HepG2 (cell line): ENCODE measurements around the gene TMEM233. TPM values are rescaled to one million over a fixed set of nuclear protein-coding genes. Genes with fewer than 3 reads are reported as not detected.

Experiments used
- ATAC-seq: fragments of 200-7000 bp; cut with Tn5 transposase; 3 replicates; pipeline ENCODE4 v1.9.1; 2020; ENCODE audit warnings: mild to moderate bottlenecking, moderate library complexity
- BruUV-seq: library from RNA; stranded (reverse); fragments of 400-500 nt; replicated peaks from 2 replicates; lab custom pipeline; 2021; lab: Mats Ljungman, UMichigan
- CTCF ChIA-PET: fragments of 300-600 bp; formaldehyde crosslinking; extraction: SDS; loops from one replicate; lab custom pipeline; 2021; ENCODE audit warnings: low total read pairs, inconsistent platforms, low intra/inter-chr PET ratio; lab: Yijun Ruan, JAX
- POLR2A ChIA-PET: fragments of 350-600 bp; sonication (Branson Sonifier 250); formaldehyde crosslinking; loops from one replicate; lab custom pipeline; 2020; ENCODE audit warnings: antibody characterized with exemption, inconsistent platforms; lab: Yijun Ruan, JAX
- DNase-seq: peaks from one replicate; pipeline ENCODE4 v3.0.0-alpha.2; 2015; ENCODE audit warnings: low spot score
- FAIRE-seq: peaks from 3 replicates; lab custom pipeline; 2011; peaks lifted over from hg19 to GRCh38; lab: Jason Lieb, UNC
- H2AFZ ChIP-seq: one replicate; pipeline ENCODE4 v1.6.1; 2011; ENCODE audit warnings: low read length, inconsistent platforms
- H3K27ac ChIP-seq: fragments of 300-600 bp; 3 replicates; pipeline ENCODE4 v1.8.0; 2011; ENCODE audit warnings: mixed run types, mild to moderate bottlenecking, mixed read lengths, low read length, inconsistent platforms; ENCODE audit not compliant: insufficient read depth; ENCODE audit errors: extremely low read length
- H3K27me3 ChIP-seq, 2 experiments: fragments of 200-600 bp in 1 of 2; 2 replicates in 1 of 2; 3 replicates in 1 of 2; pipeline versions ENCODE4 v1.6.0 to v1.8.0; 2011; ENCODE audit warnings: low read length in 2 of 2, mild to moderate bottlenecking in 2 of 2, moderate library complexity in 2 of 2, inconsistent platforms in 1 of 2; ENCODE audit not compliant: insufficient read depth in 2 of 2, control insufficient read depth in 1 of 2
- H3K36me3 ChIP-seq, 2 experiments: fragments of 200-600 bp in 1 of 2; replicated peaks in 1 of 2; 2 replicates in 1 of 2; 3 replicates in 1 of 2; pipeline versions ENCODE4 v1.5.1 to v1.8.0; 2011; ENCODE audit warnings: low read length in 2 of 2, inconsistent platforms in 1 of 2; ENCODE audit not compliant: insufficient read depth in 2 of 2, control insufficient read depth in 1 of 2
- H3K4me1 ChIP-seq: 2 replicates; pipeline ENCODE4 v1.5.1; 2012; ENCODE audit warnings: low read length, inconsistent platforms; ENCODE audit not compliant: insufficient read depth
- H3K4me2 ChIP-seq: 2 replicates; pipeline ENCODE4 v1.6.0; 2011; ENCODE audit warnings: low read depth, low read length, inconsistent platforms
- H3K4me3 ChIP-seq, 3 experiments: fragments of 200-600 bp in 1 of 3; sonication (generic), shearing (Covaris generic) in 1 of 3; replicated peaks in 1 of 3; 2 replicates each; pipeline ENCODE4 v1.5.1; 2011 to 2016; ENCODE audit warnings: low read length in 3 of 3, inconsistent platforms in 2 of 3, low read depth in 2 of 3, mild to moderate bottlenecking in 2 of 3, control low read depth in 1 of 3, mixed read lengths in 1 of 3; ENCODE audit not compliant: insufficient read depth in 1 of 3
- H3K79me2 ChIP-seq: one replicate; pipeline ENCODE4 v1.6.1; 2011; ENCODE audit warnings: low read length, inconsistent platforms; ENCODE audit not compliant: insufficient read depth
- H3K9ac ChIP-seq: 2 replicates; pipeline ENCODE4 v1.6.0; 2011; ENCODE audit warnings: mild to moderate bottlenecking, low read depth, low read length, inconsistent platforms; ENCODE audit not compliant: insufficient read depth
- H3K9me3 ChIP-seq: 2 replicates; pipeline ENCODE4 v1.5.1; 2012; ENCODE audit warnings: mild to moderate bottlenecking, low read length
- H4K20me1 ChIP-seq: 2 replicates; pipeline ENCODE4 v1.6.0; 2011; ENCODE audit warnings: inconsistent platforms, mild to moderate bottlenecking, low read length, moderate library complexity; ENCODE audit not compliant: insufficient read depth
- MAFF ChIP-seq: IDR thresholded peaks from 2 replicates; pipeline ENCODE4 v1.6.1; 2011; ENCODE audit warnings: low read depth, low read length, improper control_type of control experiment
- MAFK ChIP-seq, 2 experiments: IDR thresholded peaks in 1 of 2; conservative IDR thresholded peaks in 1 of 2; 2 replicates each; pipeline ENCODE4 v1.6.1; 2011; ENCODE audit warnings: improper control_type of control experiment in 2 of 2, low read length in 2 of 2
- NCOA5 ChIP-seq: sonication (generic); formaldehyde crosslinking; IDR thresholded peaks from 2 replicates; pipeline ENCODE4 v1.4.0; 2020; ENCODE audit warnings: missing genetic modification reagents
- NFE2 ChIP-seq: sonication (generic); formaldehyde crosslinking; IDR thresholded peaks from 2 replicates; pipeline ENCODE4 v1.4.0; 2020; ENCODE audit warnings: missing genetic modification reagents
- PHF21A ChIP-seq: sonication (generic); formaldehyde crosslinking; IDR thresholded peaks from 2 replicates; pipeline ENCODE4 v1.5.0; 2020; ENCODE audit warnings: mild to moderate bottlenecking, missing genetic modification reagents
- SSRP1 ChIP-seq: IDR thresholded peaks from 2 replicates; pipeline ENCODE4 v1.6.1; 2016; ENCODE audit warnings: control low read depth
- ZC3H13 ChIP-seq: sonication (generic); formaldehyde crosslinking; IDR thresholded peaks from 2 replicates; pipeline ENCODE4 v1.8.1; 2023; ENCODE audit warnings: mild to moderate bottlenecking, missing genetic modification reagents, moderate library complexity
- ZNF629 ChIP-seq: sonication (generic); formaldehyde crosslinking; conservative IDR thresholded peaks from 2 replicates; pipeline ENCODE4 v1.5.0; 2020; ENCODE audit warnings: missing genetic modification reagents
- WGBS: methylation state at CpG from one replicate; pipeline ENCODE4 v1.1.6; 2017; ENCODE audit warnings: low lambda C conversion rate; 5-methylcytosine and 5-hydroxymethylcytosine counted together
- in situ Hi-C: cut with HindIII; loops from 2 replicates; pipeline ENCODE4 v1.10.0; 2017; ENCODE audit warnings: low pct_unique_long_range_greater_than_20kb; ENCODE audit not compliant: extremely low pct_ligation_motif_present
- intact Hi-C: fragments of 100-400 bp; cut with micrococcal nuclease; formaldehyde crosslinking; loops from one replicate; pipeline ENCODE4 v1.10.0; 2022; ENCODE audit not compliant: unreplicated experiment
- polyA plus RNA-seq, 8 experiments: library from polyadenylated mRNA; depleted of rRNA in 3 of 8; stranded (reverse) in 7 of 8; unstranded in 1 of 8; fragments of >200 nt; fragmentation: Illumina TruSeq in 4 of 8; extraction: Trizol in 4 of 8; gene quantifications; 2 replicates each; pipeline versions ENCODE4 v1.2.1 to v1.2.3, GENCODE V29; 2011 to 2016; ENCODE audit warnings: low read depth in 4 of 8, missing spikeins in 1 of 8, mixed read lengths in 1 of 8; ENCODE audit not compliant: insufficient read depth in 1 of 8
- total RNA-seq, 5 experiments: library from RNA; depleted of rRNA; stranded (reverse); fragments of >200 nt; fragmentation: Illumina TruSeq; extraction: Trizol; gene quantifications; 2 replicates each; pipeline ENCODE4 v1.2.3, GENCODE V29; 2016; ENCODE audit warnings: low read depth in 1 of 5
- TF ChIP-seq, protein P1 (sequence below): sonication (generic); formaldehyde crosslinking; IDR thresholded peaks from 2 replicates; pipeline ENCODE4 v1.4.0; 2020; ENCODE audit warnings: low read depth, missing genetic modification reagents
- TF ChIP-seq, protein P2 (sequence below): sonication (generic); formaldehyde crosslinking; IDR thresholded peaks from 2 replicates; pipeline ENCODE4 v1.5.0; 2020; ENCODE audit warnings: missing genetic modification reagents, mild to moderate bottlenecking, borderline replicate concordance

The TMEM233 gene
- total and polyA plus RNA-seq, 2 of the 13 experiments (the other 11 are each of a cell fraction or from before 2014, with no cell fraction given): 0.03 TPM; not detected in 1

DNA sequence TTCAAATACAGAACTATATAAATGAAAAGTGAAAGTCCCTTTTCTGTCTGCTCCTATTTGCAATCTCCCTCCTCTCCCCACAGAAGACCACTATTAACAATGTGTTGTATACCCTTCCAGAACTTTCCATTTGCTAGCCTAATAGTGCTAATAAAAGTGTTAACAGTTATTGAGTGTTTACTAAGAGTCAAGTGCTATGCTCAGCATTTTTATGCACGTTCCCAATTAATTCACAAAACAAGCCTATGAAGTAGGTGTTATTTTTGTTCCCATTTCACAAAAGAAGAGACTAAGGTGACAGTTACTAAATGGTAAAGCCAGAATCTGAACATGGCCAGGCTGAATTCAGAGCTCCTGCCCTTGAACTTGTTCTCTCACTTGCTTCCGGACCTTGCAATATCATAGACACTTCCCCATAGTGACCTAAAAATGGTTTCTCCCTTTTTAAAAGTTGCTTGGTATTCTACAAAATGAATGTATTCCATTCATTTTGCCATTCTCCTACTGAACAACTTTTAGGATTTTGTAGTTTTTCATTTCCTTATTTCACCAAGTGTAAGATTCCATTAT, 72.7 kb downstream of the TMEM233 start:
- no peak overlapping the region for H3K9ac ChIP-seq
- no peaks in the 10 kb centered on the region for H3K9me3 ChIP-seq
- no peak for TF ChIP-seq NCOA5 (CRISPR knock-in tag)
- TF ChIP-seq ZC3H13 (CRISPR knock-in tag): no peak
- TF ChIP-seq SSRP1: no peak
- no peak for TF ChIP-seq ZNF629
- TF ChIP-seq MAFK (conservative IDR thresholded peaks at IDR 0.05 in 1 of 2, IDR thresholded peaks at IDR 0.05 in 1 of 2; ENCODE audit: low read length in 2 of 2): peak in 1 of 2 experiments; percentile 72; a peak in 2 of 4 replicates
- TF ChIP-seq MAFF: peak; percentile 29; the same call in 1 of the 2 replicates
- TF ChIP-seq NFE2 (CRISPR knock-in tag): no peak
- TF ChIP-seq PHF21A: no peak
- TF ChIP-seq, protein P1, sequence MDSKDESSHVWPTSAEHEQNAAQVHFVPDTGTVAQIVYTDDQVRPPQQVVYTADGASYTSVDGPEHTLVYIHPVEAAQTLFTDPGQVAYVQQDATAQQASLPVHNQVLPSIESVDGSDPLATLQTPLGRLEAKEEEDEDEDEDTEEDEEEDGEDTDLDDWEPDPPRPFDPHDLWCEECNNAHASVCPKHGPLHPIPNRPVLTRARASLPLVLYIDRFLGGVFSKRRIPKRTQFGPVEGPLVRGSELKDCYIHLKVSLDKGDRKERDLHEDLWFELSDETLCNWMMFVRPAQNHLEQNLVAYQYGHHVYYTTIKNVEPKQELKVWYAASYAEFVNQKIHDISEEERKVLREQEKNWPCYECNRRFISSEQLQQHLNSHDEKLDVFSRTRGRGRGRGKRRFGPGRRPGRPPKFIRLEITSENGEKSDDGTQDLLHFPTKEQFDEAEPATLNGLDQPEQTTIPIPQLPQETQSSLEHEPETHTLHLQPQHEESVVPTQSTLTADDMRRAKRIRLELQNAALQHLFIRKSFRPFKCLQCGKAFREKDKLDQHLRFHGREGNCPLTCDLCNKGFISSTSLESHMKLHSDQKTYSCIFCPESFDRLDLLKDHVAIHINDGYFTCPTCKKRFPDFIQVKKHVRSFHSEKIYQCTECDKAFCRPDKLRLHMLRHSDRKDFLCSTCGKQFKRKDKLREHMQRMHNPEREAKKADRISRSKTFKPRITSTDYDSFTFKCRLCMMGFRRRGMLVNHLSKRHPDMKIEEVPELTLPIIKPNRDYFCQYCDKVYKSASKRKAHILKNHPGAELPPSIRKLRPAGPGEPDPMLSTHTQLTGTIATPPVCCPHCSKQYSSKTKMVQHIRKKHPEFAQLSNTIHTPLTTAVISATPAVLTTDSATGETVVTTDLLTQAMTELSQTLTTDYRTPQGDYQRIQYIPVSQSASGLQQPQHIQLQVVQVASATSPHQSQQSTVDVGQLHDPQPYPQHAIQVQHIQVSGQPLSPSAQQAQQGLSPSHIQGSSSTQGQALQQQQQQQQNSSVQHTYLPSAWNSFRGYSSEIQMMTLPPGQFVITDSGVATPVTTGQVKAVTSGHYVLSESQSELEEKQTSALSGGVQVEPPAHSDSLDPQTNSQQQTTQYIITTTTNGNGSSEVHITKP (CRISPR knock-in tag): peak; percentile 57; the same call in 1 of the 2 replicates
- TF ChIP-seq, protein P2, sequence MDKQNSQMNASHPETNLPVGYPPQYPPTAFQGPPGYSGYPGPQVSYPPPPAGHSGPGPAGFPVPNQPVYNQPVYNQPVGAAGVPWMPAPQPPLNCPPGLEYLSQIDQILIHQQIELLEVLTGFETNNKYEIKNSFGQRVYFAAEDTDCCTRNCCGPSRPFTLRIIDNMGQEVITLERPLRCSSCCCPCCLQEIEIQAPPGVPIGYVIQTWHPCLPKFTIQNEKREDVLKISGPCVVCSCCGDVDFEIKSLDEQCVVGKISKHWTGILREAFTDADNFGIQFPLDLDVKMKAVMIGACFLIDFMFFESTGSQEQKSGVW (CRISPR knock-in tag): no peak
- peaks cover 0 to 9% of the 10 kb centered on the region in 2 experiments; a peak in 2 of 5 replicates for H3K36me3 ChIP-seq
- peaks cover 13% of the 10 kb centered on the region for H3K79me2 ChIP-seq
- intact Hi-C loops (no loop called here), in situ Hi-C loops (no loop called here)
- POLR2A ChIA-PET: no interaction called here
- DNase-seq (no peak), FAIRE-seq (no peak), ATAC-seq (no peak)
- CTCF ChIA-PET: no interaction called here
- no TSS peak for BruUV-seq
- no peaks in the 10 kb centered on the region; a peak in 1 of 5 replicates for H3K27me3 ChIP-seq
- H3K4me3 ChIP-seq: no peak overlapping the region
- no peak overlapping the region for H3K4me2 ChIP-seq
- H2AFZ ChIP-seq: no peak overlapping the region
- whole genome bisulfite sequencing: 40% methylated on average over 2 of the region's 2 CpGs
- H3K27ac ChIP-seq: no peak overlapping the region
- peaks cover 43% of the 10 kb centered on the region for H3K4me1 ChIP-seq
- peaks cover 10% of the 10 kb centered on the region for H4K20me1 ChIP-seq
